Thymus (tissue), 11 donors: ENCODE results near the gene KBTBD8. TPM values are rescaled to one million over a fixed set of nuclear protein-coding genes. Genes with fewer than 3 reads are reported as not detected.

Experiments used
- DNase-seq, 9 donors: peaks; one replicate each; pipeline ENCODE4 v3.0.0-alpha.2; 2013; ENCODE audit warnings: low spot score in 9 of 9, low read depth in 6 of 9, missing footprints in 1 of 9
- H3K27ac ChIP-seq, 2 donors: one replicate each; pipeline ENCODE4 v1.5.1; 2013; ENCODE audit warnings: control low read depth in 1 of 2, low read depth in 1 of 2, low read length in 1 of 2, mild to moderate bottlenecking in 1 of 2, moderate library complexity in 1 of 2
- H3K27me3 ChIP-seq, 2 donors: one replicate each; pipeline ENCODE4 v1.5.1; 2013; ENCODE audit warnings: low read length in 1 of 2; ENCODE audit not compliant: control insufficient read depth in 2 of 2, insufficient read depth in 1 of 2
- H3K36me3 ChIP-seq, 2 donors: one replicate each; pipeline ENCODE4 v1.5.1; 2013; ENCODE audit warnings: low read length in 1 of 2, mild to moderate bottlenecking in 1 of 2, moderate library complexity in 1 of 2; ENCODE audit not compliant: control insufficient read depth in 2 of 2, insufficient read depth in 2 of 2
- H3K4me1 ChIP-seq, 2 donors: one replicate each; pipeline ENCODE4 v1.5.1; 2013; ENCODE audit warnings: low read length in 2 of 2; ENCODE audit not compliant: control insufficient read depth in 2 of 2, insufficient read depth in 2 of 2
- H3K4me3 ChIP-seq, 2 donors: one replicate each; pipeline ENCODE4 v1.5.1; 2013; ENCODE audit warnings: low read length in 2 of 2, control low read depth in 1 of 2, mild to moderate bottlenecking in 1 of 2
- H3K9me3 ChIP-seq, 2 donors: one replicate each; pipeline ENCODE4 v1.5.1; 2013; ENCODE audit warnings: low read length in 1 of 2, mild to moderate bottlenecking in 1 of 2; ENCODE audit not compliant: control insufficient read depth in 2 of 2, insufficient read depth in 1 of 2
- WGBS: extraction: QIAGEN DNeasy Blood & Tissue Kit; methylation state at CpG from one replicate; pipeline ENCODE4 v1.1.7; 2013; 5-methylcytosine and 5-hydroxymethylcytosine counted together
- polyA plus RNA-seq: library from polyadenylated mRNA; stranded (reverse); fragments of 200-250 nt; gene quantifications from one replicate; pipeline ENCODE4 v1.2.3, GENCODE V29; 2013
- total RNA-seq: library from RNA; stranded (reverse); fragments of 120-200 nt; gene quantifications from one replicate; pipeline ENCODE4 v1.2.4, GENCODE V29; 2013
- donor health status: healthy.

Gene KBTBD8
- total and polyA plus RNA-seq, 2 donors: 2.9 to 6.9 TPM

- WGBS: 84% methylated on average over 1 of the region's 1 CpG
- no peaks in the 10 kb centered on the region for H3K36me3 ChIP-seq
- no peak for DNase-seq
- H3K27me3 ChIP-seq: no peaks in the 10 kb centered on the region
- no peaks in the 10 kb centered on the region for H3K4me1 ChIP-seq
- H3K9me3 ChIP-seq: no peaks in the 10 kb centered on the region
- no peak overlapping the region for H3K27ac ChIP-seq
- H3K4me3 ChIP-seq: no peak overlapping the region
These were observed 46.2 kb downstream of the KBTBD8 start for GRCh38 chr3:67044295-67044694.

- WGBS: 76% methylated on average over 2 of the region's 2 CpGs
- H3K4me3 ChIP-seq: no peak overlapping the region
- DNase-seq: no peak
- no peak overlapping the region for H3K27ac ChIP-seq
- no peaks in the 10 kb centered on the region for H3K36me3 ChIP-seq
- H3K9me3 ChIP-seq: no peaks in the 10 kb centered on the region
- H3K27me3 ChIP-seq: no peaks in the 10 kb centered on the region
- no peaks in the 10 kb centered on the region for H3K4me1 ChIP-seq
These were observed 46.8 kb downstream of the KBTBD8 start for GRCh38 chr3:67044955-67045354.

GRCh38 chr3:67045711-67046465, 47.8 kb downstream of the KBTBD8 start:
- H3K9me3 ChIP-seq: no peaks in the 10 kb centered on the region
- no peaks in the 10 kb centered on the region for H3K4me1 ChIP-seq
- no peak overlapping the region for H3K4me3 ChIP-seq
- H3K27ac ChIP-seq: no peak overlapping the region
- no peaks in the 10 kb centered on the region for H3K27me3 ChIP-seq
- H3K36me3 ChIP-seq: no peaks in the 10 kb centered on the region
- DNase-seq: no peak
- 92% methylated on average over 5 of the region's 5 CpGs for WGBS

GRCh38 chr3:67047051-67047450, 48.9 kb downstream of the KBTBD8 start:
- WGBS: 89% methylated on average over 2 of the region's 2 CpGs
- H3K27ac ChIP-seq: no peak overlapping the region
- no peaks in the 10 kb centered on the region for H3K4me1 ChIP-seq

DNA sequence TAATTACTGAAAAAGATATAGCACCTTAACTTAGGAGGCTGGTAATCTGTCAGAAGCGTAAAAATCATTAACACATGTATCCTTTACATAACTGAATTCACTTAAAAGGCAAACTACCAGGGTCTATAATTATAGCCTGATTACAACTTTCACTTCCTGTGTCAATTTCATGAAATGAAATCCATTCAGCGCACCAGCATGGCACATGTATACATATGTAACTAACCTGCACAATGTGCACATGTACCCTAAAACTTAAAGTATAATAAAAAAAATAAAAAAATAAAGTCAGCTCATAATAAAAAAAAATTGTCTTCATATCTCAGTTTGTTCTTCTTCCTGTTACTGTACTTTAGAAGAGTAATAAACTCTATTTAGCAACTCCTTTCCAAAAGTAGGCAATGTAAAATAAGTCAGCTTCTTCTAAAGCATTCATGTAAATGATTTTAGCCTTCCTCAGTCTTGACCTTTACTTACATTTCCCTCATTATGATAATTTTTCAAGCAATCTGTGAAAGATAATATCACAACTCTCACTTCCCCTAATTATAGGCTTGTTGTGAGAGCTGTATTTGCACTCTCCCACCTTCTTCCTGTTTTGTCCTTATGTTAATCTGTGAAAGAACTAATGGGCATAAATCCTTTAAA, 50.1 kb downstream of the KBTBD8 start:
- Histone ChIP-seq H3K27ac (no peak overlapping the region), H3K4me1 (no peaks in the 10 kb centered on the region), H3K36me3 (no peaks in the 10 kb centered on the region), H3K4me3 (no peak overlapping the region), H3K9me3 (no peaks in the 10 kb centered on the region), H3K27me3 (no peaks in the 10 kb centered on the region)
- no peak for DNase-seq
- WGBS: 90% methylated on average over 2 of the region's 2 CpGs

More at GRCh38 chr3:67047051-67047450, 48.9 kb downstream of the KBTBD8 start:
- Histone ChIP-seq H3K36me3 (no peaks in the 10 kb centered on the region), H3K27me3 (no peaks in the 10 kb centered on the region), H3K9me3 (no peaks in the 10 kb centered on the region), H3K4me3 (no peak overlapping the region)
- DNase-seq: no peak

- H3K4me3 ChIP-seq: no peak overlapping the region
- DNase-seq: no peak
- H3K27me3 ChIP-seq: no peaks in the 10 kb centered on the region
- WGBS: 92% methylated on average over 3 of the region's 3 CpGs
- no peaks in the 10 kb centered on the region for H3K4me1 ChIP-seq
- no peak overlapping the region for H3K27ac ChIP-seq
- H3K9me3 ChIP-seq: no peaks in the 10 kb centered on the region
- H3K36me3 ChIP-seq: no peaks in the 10 kb centered on the region
These were observed 50.6 kb downstream of the KBTBD8 start for GRCh38 chr3:67048715-67049074.

DNA sequence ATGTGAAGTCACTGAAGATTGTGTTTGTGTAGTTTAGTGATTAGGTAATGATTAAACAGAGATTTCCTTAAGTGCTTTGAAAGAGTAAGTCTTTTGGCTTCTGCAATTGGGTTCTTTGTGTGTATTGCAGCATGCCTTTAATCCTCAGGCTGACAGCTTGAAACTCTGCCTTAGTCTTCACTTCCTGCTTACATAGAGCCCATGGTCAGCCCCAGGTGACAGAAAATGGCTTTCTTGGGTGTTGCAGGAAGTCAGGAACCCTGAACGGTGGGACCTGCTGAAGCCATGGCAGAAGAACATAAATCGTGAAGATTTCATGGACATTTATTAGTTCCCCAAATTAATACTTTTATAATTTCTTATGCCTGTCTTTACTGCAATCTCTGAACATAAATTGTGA, 61.3 kb downstream of the KBTBD8 start:
- Histone ChIP-seq H3K4me1 (no peaks in the 10 kb centered on the region), H3K27me3 (no peaks in the 10 kb centered on the region), H3K4me3 (no peak overlapping the region), H3K9me3 (no peaks in the 10 kb centered on the region), H3K36me3 (no peaks in the 10 kb centered on the region), H3K27ac (no peak overlapping the region)
- WGBS: 82% methylated on average over 2 of the region's 2 CpGs
- DNase-seq: no peak
